GM21381 (cell line): ENCODE results near the gene MAP2K3.
"Not testable (repeated sequence)": the region's sequence is repeated elsewhere in the genome, so short reads cannot be mapped to it uniquely, and the experiment has no call there.

Source experiments
- ATAC-seq: cut with Tn5 transposase; IDR thresholded peaks from one replicate; pipeline ENCODE4 v1.9.1; 2021; ENCODE audit warnings: mild to moderate bottlenecking, moderate library complexity; ENCODE audit not compliant: unreplicated experiment

The MAP2K3 gene

DNA sequence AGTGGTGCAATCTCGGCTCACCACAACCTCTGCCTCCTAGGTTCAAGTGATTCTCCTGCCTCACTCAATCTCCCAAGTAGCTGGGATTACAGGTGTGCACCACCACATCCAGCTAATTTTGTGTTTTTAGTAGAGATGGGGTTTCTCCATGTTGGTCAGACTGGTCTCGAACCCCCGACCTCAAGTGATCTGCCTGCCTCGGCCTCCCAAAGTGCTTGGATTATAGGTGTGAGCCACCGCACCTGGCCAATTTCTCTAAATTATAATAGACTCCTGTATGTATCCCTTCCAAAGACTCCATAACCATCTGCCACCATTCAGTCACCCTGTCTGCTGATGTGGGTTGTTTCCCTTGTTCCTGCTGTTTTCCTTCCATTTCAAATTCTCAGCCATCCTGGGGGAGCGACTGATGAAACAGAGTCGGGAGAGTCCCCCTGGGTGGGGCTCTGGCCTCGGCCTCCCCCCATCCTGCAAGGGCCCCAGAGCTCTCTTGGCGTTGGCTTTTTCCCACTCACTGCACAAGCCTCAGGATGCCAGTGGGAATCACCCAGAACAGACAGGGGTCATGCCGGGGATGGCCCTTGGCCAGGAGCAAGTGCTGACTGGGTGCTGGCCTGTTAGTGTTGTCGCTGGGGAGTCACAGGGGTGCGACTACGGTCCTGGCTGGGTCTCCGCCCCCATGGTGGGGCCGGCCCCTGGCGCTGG lies 25.7 kb downstream of the MAP2K3 start:
- not testable (repeated sequence) for ATAC-seq

DNA sequence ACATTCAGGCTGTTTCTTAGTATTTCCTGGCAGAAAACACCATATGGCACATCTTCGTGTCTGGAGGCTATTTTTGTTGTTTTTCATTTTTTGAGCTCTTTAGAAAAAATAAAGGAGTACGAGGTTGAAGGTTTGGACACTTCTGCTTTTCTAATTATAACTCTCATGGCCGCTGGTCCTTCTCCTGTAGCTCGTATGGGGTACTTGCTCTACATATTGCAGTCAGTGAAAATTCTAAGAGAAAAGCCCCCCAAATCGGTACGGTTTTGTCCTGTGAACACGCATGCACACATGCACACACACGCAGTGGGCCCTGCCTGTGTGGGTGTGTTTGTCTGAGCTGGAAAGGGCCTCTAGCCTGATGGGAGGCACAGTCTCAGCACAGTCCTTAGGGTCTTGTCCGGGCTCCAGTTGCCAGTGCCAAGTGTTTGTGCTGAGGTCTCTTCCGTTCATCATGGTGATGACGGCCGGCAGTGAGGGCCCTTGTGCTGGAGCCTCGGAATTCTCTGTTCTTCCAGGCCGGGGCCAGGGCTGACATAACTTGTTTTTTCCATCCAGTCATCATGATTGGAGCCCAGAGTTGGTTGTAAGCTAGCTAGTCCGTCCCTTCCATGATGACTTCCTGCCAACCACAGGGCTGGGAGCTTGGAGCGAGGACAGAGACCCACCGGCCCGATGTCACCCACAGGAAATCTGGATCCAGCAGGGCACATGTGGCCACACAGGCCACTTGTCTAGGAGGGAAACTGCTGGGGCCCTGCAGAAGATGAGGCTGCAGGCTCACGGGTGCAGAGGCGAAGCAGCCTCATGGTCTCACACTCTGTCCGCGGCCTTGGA lies 26.5 kb downstream of the MAP2K3 start:
- ATAC-seq = not testable (repeated sequence)

- no peak for ATAC-seq
These were observed 28.8 kb downstream of the MAP2K3 start for GRCh38 chr17:21313320-21313719.

DNA sequence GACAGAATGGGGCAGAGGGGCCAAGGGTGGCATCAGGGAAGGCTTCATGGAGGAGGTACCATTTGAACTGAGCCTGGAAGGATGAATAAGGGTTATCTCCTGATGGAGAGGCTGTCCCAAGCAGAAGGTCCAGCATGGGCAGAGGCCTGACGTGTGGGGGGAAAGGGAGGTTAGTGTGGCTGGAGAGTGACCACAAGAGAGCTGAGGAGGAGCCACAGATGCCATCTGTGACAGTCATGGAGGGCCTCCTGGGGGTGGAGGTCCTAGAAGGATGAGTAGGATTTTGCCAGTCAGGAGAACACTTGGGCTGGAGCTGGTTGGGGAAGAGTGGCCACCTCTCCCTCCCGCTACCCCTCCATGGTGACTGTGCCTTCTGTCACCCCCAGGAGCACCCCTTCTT lies 29.2 kb downstream of the MAP2K3 start:
- not testable (repeated sequence) for ATAC-seq

GRCh38 chr17:21314261-21314664 lies 29.8 kb downstream of the MAP2K3 start:
- not testable (repeated sequence) for ATAC-seq

DNA sequence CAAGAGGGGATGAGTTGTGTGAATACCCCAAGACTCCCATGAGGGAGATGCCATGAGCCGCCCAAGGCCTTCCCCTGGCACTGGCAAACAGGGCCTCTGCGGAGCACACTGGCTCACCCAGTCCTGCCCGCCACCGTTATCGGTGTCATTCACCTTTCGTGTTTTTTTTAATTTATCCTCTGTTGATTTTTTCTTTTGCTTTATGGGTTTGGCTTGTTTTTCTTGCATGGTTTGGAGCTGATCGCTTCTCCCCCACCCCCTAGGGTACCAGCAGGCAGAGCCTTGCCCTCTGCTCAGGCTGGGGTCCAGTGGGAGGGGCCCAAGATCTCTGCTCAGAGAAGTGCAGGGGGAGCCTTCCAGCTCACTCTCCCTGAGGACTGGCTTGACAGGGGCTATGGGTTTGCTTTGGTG lies 30.2 kb downstream of the MAP2K3 start:
- not testable (repeated sequence) for ATAC-seq

GRCh38 chr17:21315246-21316000 lies 30.9 kb downstream of the MAP2K3 start:
- not testable (repeated sequence) for ATAC-seq

DNA sequence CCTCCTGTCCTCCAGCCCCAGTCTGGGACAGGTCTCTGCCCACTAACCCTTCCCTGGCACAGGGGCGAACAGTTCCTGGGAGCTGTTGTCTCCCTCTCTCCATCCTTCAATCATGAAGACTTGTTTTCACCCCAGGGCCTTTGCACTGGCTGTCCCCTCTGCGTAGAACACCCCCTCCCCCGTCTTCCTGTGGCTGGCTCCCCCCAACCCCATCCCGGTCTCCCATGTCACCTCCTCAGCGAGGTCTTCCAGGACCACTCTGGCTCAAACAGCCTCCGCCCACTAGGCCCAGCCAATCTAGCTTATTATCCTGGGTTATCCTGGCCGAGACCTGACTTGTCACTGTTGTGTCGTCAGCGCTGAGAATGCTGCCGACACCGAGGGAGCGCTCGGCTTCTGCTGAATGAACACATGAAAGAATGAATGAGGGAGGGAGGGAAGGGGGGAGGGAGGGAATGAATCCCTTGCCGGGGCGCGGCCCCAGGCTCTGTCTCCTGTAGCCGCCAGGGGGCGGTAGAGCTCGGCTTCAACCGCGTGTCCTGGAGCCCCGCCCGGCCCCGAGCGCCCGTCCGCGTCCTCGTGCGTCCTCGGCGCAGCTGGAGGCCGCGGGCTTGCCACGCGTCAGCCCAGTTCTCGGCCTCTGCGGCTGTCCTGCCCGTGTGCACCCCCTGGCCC lies 31.8 kb downstream of the MAP2K3 start:
- peak; percentile 65 for ATAC-seq

DNA sequence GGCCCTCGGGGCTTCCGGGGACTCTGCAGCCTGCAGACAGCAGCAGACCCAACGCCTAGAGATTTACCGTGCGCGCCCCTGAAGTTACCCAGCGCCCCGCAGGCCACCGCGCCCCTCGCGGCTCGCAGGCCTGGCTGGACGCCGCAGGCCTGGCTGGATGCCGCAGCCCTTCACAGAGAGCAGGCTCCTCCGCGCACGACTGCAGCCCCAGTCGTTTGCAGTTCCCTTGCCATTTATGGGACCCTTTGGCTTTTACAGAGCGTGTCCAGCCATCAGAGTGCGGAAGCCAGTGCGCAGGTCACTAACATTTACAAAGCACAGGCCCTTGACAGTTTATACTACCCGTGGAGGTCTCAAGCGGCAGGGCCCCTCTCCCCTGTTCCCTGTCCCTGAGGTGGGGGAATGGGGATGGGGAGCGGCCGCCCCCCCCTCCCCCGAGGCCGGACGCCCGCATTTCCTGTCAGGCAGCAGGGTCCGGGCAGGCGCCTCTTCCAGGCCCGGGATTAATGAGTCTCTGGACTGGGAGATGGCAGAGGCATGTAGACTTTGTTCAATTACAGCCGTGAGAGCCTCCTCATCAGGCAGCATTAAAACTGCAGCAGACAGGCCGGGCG lies 32.5 kb downstream of the MAP2K3 start:
- ATAC-seq = not testable (repeated sequence)

DNA sequence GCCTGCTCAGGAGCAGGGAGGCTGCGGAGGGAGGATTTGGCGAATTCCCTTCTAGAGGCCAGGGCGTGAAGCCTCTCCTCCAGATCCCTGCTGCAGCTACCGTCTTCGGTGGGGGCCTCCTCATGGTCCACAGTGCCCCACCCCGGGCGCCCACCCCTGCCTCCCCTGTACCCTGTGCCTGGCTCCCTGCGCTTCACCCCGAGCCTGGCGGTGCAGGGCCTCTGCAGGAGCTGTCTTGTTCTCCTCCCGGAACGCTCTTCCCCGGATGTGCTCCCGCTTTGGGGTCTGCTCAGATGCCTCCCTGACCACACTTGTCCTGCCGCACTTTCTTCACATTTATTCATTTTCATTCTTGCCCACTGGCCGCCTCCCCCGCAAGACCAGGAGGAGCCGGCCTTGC lies 33.3 kb downstream of the MAP2K3 start:
- not testable (repeated sequence) for ATAC-seq

- no peak for ATAC-seq
These were observed 33.9 kb downstream of the MAP2K3 start for GRCh38 chr17:21318439-21318838.

GRCh38 chr17:21318856-21319255 lies 34.3 kb downstream of the MAP2K3 start:
- ATAC-seq = not testable (repeated sequence)

DNA sequence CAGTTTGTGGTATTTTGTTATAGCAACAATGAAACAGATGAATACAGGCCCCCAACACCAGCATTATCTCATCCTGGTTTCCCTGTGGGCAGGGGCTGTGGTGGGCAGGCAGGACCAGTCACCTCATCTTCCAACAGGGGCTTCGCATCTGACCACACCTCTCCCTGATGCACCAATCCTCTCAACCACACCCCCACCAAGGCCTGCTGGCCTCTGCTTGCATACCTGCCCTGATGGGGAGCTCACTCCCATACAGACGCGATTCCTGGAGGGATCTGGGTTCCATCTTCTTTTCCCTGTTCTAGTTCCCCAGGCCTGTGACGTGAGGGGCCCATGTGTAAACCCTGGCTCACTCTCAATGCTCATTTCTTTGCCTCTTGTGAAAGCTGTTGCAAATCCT lies 34.7 kb downstream of the MAP2K3 start:
- ATAC-seq = not testable (repeated sequence)

- not testable (repeated sequence) for ATAC-seq
These were observed 35.3 kb downstream of the MAP2K3 start for GRCh38 chr17:21319686-21320375.

GRCh38 chr17:21320430-21320829 lies 35.9 kb downstream of the MAP2K3 start:
- not testable (repeated sequence) for ATAC-seq

GRCh38 chr17:21321061-21321460 lies 36.5 kb downstream of the MAP2K3 start:
- ATAC-seq = not testable (repeated sequence)

- ATAC-seq = not testable (repeated sequence)
These were observed 37.3 kb downstream of the MAP2K3 start for GRCh38 chr17:21321744-21322191.

GRCh38 chr17:21323257-21324111 lies 39.0 kb downstream of the MAP2K3 start:
- not testable (repeated sequence) for ATAC-seq

- not testable (repeated sequence) for ATAC-seq
These were observed 40.2 kb downstream of the MAP2K3 start for GRCh38 chr17:21324741-21325140.
